ENCODE results near the gene PPP2R2B. TPM values are rescaled to one million over a fixed set of nuclear protein-coding genes. Genes with fewer than 3 reads are reported as not detected.

The PPP2R2B gene
- total RNA-seq, 1 donor from 2014 or later, result not detected

- Mint-ChIP-seq H3K36me3 (ENCODE audit: low read depth) (no peaks in the 10 kb centered on the region), H3K9me3 (no peaks in the 10 kb centered on the region), H3K4me1 (ENCODE audit: low read depth) (no peaks in the 10 kb centered on the region), H3K4me3 (no peak overlapping the region), H3K27ac (no peak overlapping the region), H3K27me3 (ENCODE audit: insufficient read depth) (no peaks in the 10 kb centered on the region)
- intact Hi-C loops (cut with micrococcal nuclease), result no loop called here
- DNase-seq (ENCODE audit: low spot score), result no peak
Measured at GRCh38 chr5:146600376-146600775, 278.2 kb downstream of the PPP2R2B start.

DNA sequence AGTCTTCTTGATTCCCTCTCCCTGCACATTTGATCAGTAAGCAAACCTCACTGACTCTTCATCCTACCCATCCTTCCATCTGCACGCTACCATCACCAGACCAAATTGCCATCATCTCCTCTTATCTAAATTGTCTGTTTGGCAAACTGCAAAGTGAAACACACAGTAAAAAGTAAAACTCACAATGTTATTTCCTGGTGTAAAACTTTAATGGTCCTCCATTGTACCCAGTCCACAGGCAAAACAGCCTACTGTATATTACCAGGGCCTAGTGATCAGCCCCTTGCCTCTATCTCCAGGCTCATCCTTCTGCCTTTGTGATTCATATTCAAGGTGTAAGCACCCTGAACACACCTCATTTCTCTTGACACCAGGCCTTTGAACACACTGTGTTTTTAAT, 279.3 kb downstream of the PPP2R2B start:
- no peak for DNase-seq (ENCODE audit: low spot score)
- H3K4me1 Mint-ChIP-seq (ENCODE audit: low read depth), result no peaks in the 10 kb centered on the region
- H3K4me3 Mint-ChIP-seq, result no peak overlapping the region
- H3K36me3 Mint-ChIP-seq (ENCODE audit: low read depth), result no peaks in the 10 kb centered on the region
- intact Hi-C loops (cut with micrococcal nuclease), result no loop called here
- no peak overlapping the region for H3K27ac Mint-ChIP-seq
- H3K9me3 Mint-ChIP-seq, result no peaks in the 10 kb centered on the region
- H3K27me3 Mint-ChIP-seq (ENCODE audit: insufficient read depth), result peaks cover 2% of the 10 kb centered on the region

DNA sequence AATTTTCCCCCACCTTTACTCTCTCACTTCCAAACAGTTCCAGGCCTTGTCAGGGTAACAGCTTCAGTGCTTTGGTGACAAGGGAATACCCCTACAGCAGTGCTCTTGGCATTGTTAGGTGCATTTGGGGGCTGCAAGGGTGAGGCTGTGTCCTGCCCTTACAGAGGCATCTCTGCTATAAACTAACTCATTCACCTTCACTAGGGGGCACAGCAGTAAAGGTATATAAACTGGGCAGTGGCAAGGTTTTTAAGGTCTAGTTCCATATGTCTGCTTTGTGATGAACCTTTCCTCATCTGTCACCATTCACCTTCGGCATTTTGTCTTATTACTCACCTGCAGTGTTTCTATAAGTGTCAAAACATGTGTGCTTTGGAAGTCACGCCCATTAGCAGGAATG, 283.5 kb downstream of the PPP2R2B start:
- intact Hi-C loops (cut with micrococcal nuclease), result no loop called here
- Mint-ChIP-seq H3K27me3 (ENCODE audit: insufficient read depth) (peaks cover 2% of the 10 kb centered on the region), H3K4me1 (ENCODE audit: low read depth) (no peaks in the 10 kb centered on the region), H3K27ac (no peak overlapping the region), H3K4me3 (no peak overlapping the region), H3K36me3 (ENCODE audit: low read depth) (no peaks in the 10 kb centered on the region), H3K9me3 (no peaks in the 10 kb centered on the region)
- no peak for DNase-seq (ENCODE audit: low spot score)

DNA sequence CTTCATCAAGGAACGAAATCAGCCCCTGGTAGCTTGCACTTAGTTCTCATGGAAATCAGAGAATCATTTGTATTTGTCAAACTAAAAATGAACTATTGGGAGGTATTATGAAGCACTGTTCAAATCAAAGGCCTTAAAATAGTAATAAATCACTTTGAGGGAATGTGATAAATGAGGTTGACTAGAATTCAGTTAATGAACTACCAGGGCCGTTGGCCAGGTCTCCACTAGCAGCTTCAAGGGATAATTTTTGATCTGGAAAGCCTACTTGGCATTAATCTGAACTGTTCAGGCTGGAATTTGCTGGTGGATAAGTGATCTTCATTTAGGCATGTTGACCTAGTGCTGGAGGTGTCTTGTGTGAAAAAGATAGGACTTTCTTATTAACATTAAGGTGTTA, 286.2 kb downstream of the PPP2R2B start:
- Mint-ChIP-seq H3K36me3 (ENCODE audit: low read depth) (no peaks in the 10 kb centered on the region), H3K9me3 (no peaks in the 10 kb centered on the region), H3K4me3 (no peak overlapping the region), H3K27ac (no peak overlapping the region), H3K4me1 (ENCODE audit: low read depth) (no peaks in the 10 kb centered on the region), H3K27me3 (ENCODE audit: insufficient read depth) (peaks cover 2% of the 10 kb centered on the region)
- intact Hi-C loops (cut with micrococcal nuclease), result no loop called here
- no peak for DNase-seq (ENCODE audit: low spot score)

DNA sequence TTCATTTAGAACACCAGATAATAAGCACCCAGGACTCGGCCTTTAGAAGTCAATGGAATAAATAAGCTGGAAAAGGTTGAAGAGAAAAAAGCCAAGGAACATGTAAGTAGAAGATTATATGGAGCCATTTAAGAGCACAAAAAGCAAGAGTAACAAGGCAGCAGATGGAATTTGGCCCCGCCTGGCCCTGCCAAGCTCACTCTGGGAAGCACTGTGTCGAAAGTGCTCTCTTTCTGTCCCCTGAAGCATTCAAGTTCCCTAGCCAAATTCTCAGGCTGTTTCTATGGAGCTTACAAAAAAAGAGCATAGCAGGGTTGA, 289.6 kb downstream of the PPP2R2B start:
- intact Hi-C loops (cut with micrococcal nuclease), result no loop called here

DNA sequence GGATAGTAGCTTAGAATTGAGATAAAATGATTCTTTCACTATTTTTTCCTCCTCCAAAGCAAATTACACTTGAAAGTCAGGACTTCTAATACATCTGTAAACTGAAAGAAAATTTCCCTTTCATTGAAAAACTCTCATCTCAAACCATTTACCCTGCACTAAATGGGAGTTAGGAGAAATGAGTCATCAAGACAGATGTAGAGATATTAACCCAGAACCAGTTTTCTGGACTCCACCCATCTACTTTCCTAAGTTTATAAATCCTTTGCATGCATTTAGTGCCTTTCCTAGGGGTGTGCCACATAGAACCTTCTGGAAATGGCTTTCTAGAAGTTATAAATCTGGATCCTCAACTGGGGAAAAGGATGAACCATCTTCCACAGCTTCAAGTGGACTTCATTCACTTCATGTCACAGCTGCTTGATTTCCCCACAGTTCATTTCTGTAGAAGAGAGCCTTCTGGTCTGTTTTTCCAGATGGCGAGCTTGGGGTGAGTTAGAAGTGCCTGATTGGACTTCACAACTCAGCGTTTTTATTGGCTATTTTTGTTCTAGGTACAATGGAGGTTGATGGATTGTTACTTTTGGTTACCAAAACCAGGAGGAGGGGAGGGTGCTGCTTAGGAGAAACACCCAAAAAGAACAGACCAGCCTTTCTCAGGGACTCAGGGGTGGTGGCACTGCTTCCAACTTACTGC, 290.1 kb downstream of the PPP2R2B start:
- no peaks in the 10 kb centered on the region for H3K9me3 Mint-ChIP-seq

More for the DNA sequence above, 289.6 kb downstream of the PPP2R2B start:
- H3K4me3 Mint-ChIP-seq, result no peak overlapping the region
- no peaks in the 10 kb centered on the region for H3K9me3 Mint-ChIP-seq
- peaks cover 2% of the 10 kb centered on the region for H3K27me3 Mint-ChIP-seq (ENCODE audit: insufficient read depth)
- H3K27ac Mint-ChIP-seq, result no peak overlapping the region
- H3K4me1 Mint-ChIP-seq (ENCODE audit: low read depth), result no peaks in the 10 kb centered on the region
- H3K36me3 Mint-ChIP-seq (ENCODE audit: low read depth), result no peaks in the 10 kb centered on the region
- DNase-seq (ENCODE audit: low spot score), result no peak

DNA sequence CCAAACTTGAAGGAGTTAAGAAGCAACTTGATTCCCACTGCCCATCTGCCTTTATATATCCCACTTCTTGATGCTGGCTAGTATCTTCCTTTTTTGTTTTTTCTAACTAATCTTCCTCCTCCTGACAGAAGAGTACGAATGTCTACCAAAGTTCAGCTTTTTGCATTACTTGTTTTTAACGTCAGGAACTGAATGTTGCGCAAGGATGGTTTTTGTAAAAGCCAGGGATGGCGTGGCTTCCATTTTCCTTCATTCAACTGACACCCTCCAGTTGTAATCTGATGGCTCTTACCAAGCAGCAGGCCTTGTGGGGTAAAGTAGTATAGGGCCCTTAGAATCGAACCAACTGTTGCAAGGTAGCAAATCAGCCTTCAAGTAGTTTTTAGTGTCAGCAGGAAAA, 291.8 kb downstream of the PPP2R2B start:
- no peak for DNase-seq (ENCODE audit: low spot score)
- intact Hi-C loops (cut with micrococcal nuclease), result no loop called here
- H3K4me1 Mint-ChIP-seq (ENCODE audit: low read depth), result no peaks in the 10 kb centered on the region
- H3K27ac Mint-ChIP-seq, result no peak overlapping the region
- peaks cover 2% of the 10 kb centered on the region for H3K27me3 Mint-ChIP-seq (ENCODE audit: insufficient read depth)
- H3K9me3 Mint-ChIP-seq, result no peaks in the 10 kb centered on the region
- no peaks in the 10 kb centered on the region for H3K36me3 Mint-ChIP-seq (ENCODE audit: low read depth)
- no peak overlapping the region for H3K4me3 Mint-ChIP-seq

More for the DNA sequence above, 290.1 kb downstream of the PPP2R2B start:
- Mint-ChIP-seq H3K27ac (no peak overlapping the region), H3K4me3 (no peak overlapping the region), H3K4me1 (ENCODE audit: low read depth) (no peaks in the 10 kb centered on the region), H3K36me3 (ENCODE audit: low read depth) (no peaks in the 10 kb centered on the region), H3K27me3 (ENCODE audit: insufficient read depth) (peaks cover 2% of the 10 kb centered on the region)
- no peak for DNase-seq (ENCODE audit: low spot score)
- intact Hi-C loops (cut with micrococcal nuclease), result no loop called here

- Mint-ChIP-seq H3K9me3 (no peaks in the 10 kb centered on the region), H3K27me3 (ENCODE audit: insufficient read depth) (peaks cover 2% of the 10 kb centered on the region), H3K27ac (no peak overlapping the region), H3K4me1 (ENCODE audit: low read depth) (no peaks in the 10 kb centered on the region), H3K4me3 (no peak overlapping the region), H3K36me3 (ENCODE audit: low read depth) (no peaks in the 10 kb centered on the region)
- DNase-seq (ENCODE audit: low spot score), result no peak
- intact Hi-C loops (cut with micrococcal nuclease), result no loop called here
Measured at GRCh38 chr5:146584750-146585149, 293.8 kb downstream of the PPP2R2B start.

GRCh38 chr5:146582051-146582596, 296.4 kb downstream of the PPP2R2B start:
- H3K27me3 Mint-ChIP-seq (ENCODE audit: insufficient read depth), result peaks cover 8% of the 10 kb centered on the region
- no peaks in the 10 kb centered on the region for H3K9me3 Mint-ChIP-seq
- H3K4me3 Mint-ChIP-seq, result no peak overlapping the region
- no peak overlapping the region for H3K27ac Mint-ChIP-seq
- intact Hi-C loops (cut with micrococcal nuclease), result no loop called here
- no peak for DNase-seq (ENCODE audit: low spot score)
- H3K36me3 Mint-ChIP-seq (ENCODE audit: low read depth), result no peaks in the 10 kb centered on the region
- no peaks in the 10 kb centered on the region for H3K4me1 Mint-ChIP-seq (ENCODE audit: low read depth)

- no peaks in the 10 kb centered on the region for H3K4me1 Mint-ChIP-seq (ENCODE audit: low read depth)
- no peak overlapping the region for H3K4me3 Mint-ChIP-seq
- H3K36me3 Mint-ChIP-seq (ENCODE audit: low read depth), result no peaks in the 10 kb centered on the region
- H3K27ac Mint-ChIP-seq, result no peak overlapping the region
- DNase-seq (ENCODE audit: low spot score), result no peak
- intact Hi-C loops (cut with micrococcal nuclease), result no loop called here
- peaks cover 8% of the 10 kb centered on the region for H3K27me3 Mint-ChIP-seq (ENCODE audit: insufficient read depth)
- peaks cover 5% of the 10 kb centered on the region for H3K9me3 Mint-ChIP-seq
Measured at GRCh38 chr5:146580237-146580636, 298.3 kb downstream of the PPP2R2B start.

GRCh38 chr5:146574713-146575112, 303.8 kb downstream of the PPP2R2B start:
- H3K4me3 Mint-ChIP-seq, result no peak overlapping the region
- H3K4me1 Mint-ChIP-seq (ENCODE audit: low read depth), result no peaks in the 10 kb centered on the region
- no peaks in the 10 kb centered on the region for H3K36me3 Mint-ChIP-seq (ENCODE audit: low read depth)
- intact Hi-C loops (cut with micrococcal nuclease), result no loop called here
- no peak overlapping the region for H3K27ac Mint-ChIP-seq
- H3K9me3 Mint-ChIP-seq, result peaks cover 13% of the 10 kb centered on the region
- DNase-seq (ENCODE audit: low spot score), result no peak
- H3K27me3 Mint-ChIP-seq (ENCODE audit: insufficient read depth), result peaks cover 9% of the 10 kb centered on the region

DNA sequence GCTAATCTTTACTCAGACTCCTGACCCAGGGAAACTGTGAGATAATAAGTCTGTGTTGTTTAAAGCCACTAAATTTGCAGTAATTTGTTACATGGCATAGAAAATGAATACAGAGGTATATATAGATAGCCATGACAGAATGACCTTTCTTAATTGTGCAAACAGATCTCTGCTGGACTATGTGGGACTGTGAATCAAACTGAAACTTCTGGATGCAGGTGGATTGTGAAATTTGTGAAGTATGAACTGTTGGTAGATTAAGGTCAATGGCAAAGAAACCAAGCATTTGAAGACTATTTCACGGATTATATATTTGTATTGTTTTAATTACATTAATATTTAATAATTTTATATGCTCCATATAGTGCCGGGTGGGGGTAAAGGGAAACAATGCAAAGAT, 310.4 kb downstream of the PPP2R2B start:
- Mint-ChIP-seq H3K4me1 (ENCODE audit: low read depth) (no peaks in the 10 kb centered on the region), H3K9me3 (no peaks in the 10 kb centered on the region), H3K27me3 (ENCODE audit: insufficient read depth) (peaks cover 6% of the 10 kb centered on the region), H3K27ac (no peak overlapping the region), H3K36me3 (ENCODE audit: low read depth) (no peaks in the 10 kb centered on the region), H3K4me3 (no peak overlapping the region)
- no peak for DNase-seq (ENCODE audit: low spot score)
- intact Hi-C loops (cut with micrococcal nuclease), result no loop called here

DNA sequence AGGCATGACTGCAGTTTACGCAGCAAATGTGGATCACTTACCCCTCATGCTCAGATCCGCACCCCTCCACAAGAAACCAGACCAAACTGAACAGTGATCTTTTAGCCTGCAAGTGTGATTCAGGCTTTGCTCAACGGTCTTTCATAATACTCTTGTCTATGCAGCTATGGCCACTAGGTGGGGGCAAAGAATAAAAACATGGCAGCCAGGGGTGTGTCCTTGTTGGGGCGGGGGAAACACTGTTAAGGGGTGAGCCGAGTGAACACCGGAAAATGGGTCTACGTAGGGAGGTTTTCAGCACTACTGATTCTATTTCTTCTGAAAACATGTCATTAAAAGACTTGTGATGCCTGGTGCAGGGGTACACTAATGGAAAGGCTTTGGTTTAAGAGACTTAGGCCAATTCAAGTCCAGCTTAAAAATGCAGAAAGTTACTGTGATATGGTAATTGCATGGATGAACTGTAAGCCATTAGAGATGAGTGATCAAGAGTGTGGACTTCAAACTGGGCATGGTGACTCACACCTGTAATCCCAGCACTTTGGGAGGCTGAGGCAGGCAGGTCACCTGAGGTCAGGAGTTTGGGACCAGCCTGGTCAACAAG, 312.7 kb downstream of the PPP2R2B start:
- no peaks in the 10 kb centered on the region for H3K4me1 Mint-ChIP-seq (ENCODE audit: low read depth)
- peaks cover 3% of the 10 kb centered on the region for H3K27me3 Mint-ChIP-seq (ENCODE audit: insufficient read depth)
- no peak overlapping the region for H3K4me3 Mint-ChIP-seq
- H3K36me3 Mint-ChIP-seq (ENCODE audit: low read depth), result no peaks in the 10 kb centered on the region
- peak; percentile 23 for DNase-seq (ENCODE audit: low spot score)
- intact Hi-C loops (cut with micrococcal nuclease), result loop anchor here (1.0 kb wide), 1 partner anchor 400 kb away; no protein-coding TSS in a partner anchor
- H3K9me3 Mint-ChIP-seq, result no peaks in the 10 kb centered on the region
- no peak overlapping the region for H3K27ac Mint-ChIP-seq

Measured in activated T-helper 1 cell treated with anti-CD3 and anti-CD28 coated beads, Interleukin-12 subunit alpha, Interleukin-12 subunit beta, Interleukin-2, Interleukin-4 antibody, amounts not matched to agents 30 ng/mL and 10 ng/mL and 1 ng/mL, durations not matched to agents 14 hours and 24 hours and 36 hours (primary cell).